DND-41 (cell line): ENCODE data around the gene HSD17B1.

ENCODE experiments used
- EZH2 ChIP-seq: IDR thresholded peaks from 3 replicates; pipeline ENCODE4 v1.6.1; 2012; ENCODE audit warnings: borderline replicate concordance, low read depth, mild to moderate bottlenecking, moderate library complexity, low read length, inconsistent platforms; ENCODE audit not compliant: severe bottlenecking
- TF ChIP-seq, protein P1 (sequence below): IDR thresholded peaks from 2 replicates; pipeline ENCODE4 v1.5.1; 2012; ENCODE audit warnings: borderline replicate concordance, low read length, moderate library complexity, mild to moderate bottlenecking; ENCODE audit not compliant: poor library complexity, severe bottlenecking; ENCODE audit errors: extremely low read depth

GRCh38 chr17:42527932-42528331 lies 24.8 kb upstream of the HSD17B1 start:
- TF ChIP-seq, protein P1, sequence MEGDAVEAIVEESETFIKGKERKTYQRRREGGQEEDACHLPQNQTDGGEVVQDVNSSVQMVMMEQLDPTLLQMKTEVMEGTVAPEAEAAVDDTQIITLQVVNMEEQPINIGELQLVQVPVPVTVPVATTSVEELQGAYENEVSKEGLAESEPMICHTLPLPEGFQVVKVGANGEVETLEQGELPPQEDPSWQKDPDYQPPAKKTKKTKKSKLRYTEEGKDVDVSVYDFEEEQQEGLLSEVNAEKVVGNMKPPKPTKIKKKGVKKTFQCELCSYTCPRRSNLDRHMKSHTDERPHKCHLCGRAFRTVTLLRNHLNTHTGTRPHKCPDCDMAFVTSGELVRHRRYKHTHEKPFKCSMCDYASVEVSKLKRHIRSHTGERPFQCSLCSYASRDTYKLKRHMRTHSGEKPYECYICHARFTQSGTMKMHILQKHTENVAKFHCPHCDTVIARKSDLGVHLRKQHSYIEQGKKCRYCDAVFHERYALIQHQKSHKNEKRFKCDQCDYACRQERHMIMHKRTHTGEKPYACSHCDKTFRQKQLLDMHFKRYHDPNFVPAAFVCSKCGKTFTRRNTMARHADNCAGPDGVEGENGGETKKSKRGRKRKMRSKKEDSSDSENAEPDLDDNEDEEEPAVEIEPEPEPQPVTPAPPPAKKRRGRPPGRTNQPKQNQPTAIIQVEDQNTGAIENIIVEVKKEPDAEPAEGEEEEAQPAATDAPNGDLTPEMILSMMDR: no peak
- TF ChIP-seq EZH2: no peak
